Measurements from ENCODE around the gene AKAP13. TPM values are rescaled to one million over a fixed set of nuclear protein-coding genes. Genes with fewer than 3 reads are reported as not detected.

AKAP13 gene
- total RNA-seq, 2 donors from 2014 or later = 87.3 to 106 TPM

GRCh38 chr15:85408270-85408746 lies 27.9 kb downstream of the AKAP13 start:
- Histone ChIP-seq H3K9me3 (no peaks in the 10 kb centered on the region), H3K4me3 (no peak overlapping the region), H3K27me3 (no peaks in the 10 kb centered on the region), H3K4me1 (peaks cover 12% of the 10 kb centered on the region), H3K27ac (peak overlapping the region; percentile 10), H3K36me3 (no peaks in the 10 kb centered on the region), H3K9ac (ENCODE audit: low read depth in 2 of 2, low read length in 2 of 2) (no peak overlapping the region)
- no peak for DNase-seq
- no peak for TF ChIP-seq CTCF (IDR thresholded peaks at IDR 0.05)
- intact Hi-C loops (cut with DNase I) = no loop called here

- intact Hi-C loops (cut with DNase I) = no loop called here
- H3K4me3 ChIP-seq = no peak overlapping the region
- no peak overlapping the region for H3K27ac ChIP-seq
- H3K27me3 ChIP-seq = no peaks in the 10 kb centered on the region
- no peak for DNase-seq
- H3K9me3 ChIP-seq = no peaks in the 10 kb centered on the region
- H3K9ac ChIP-seq (ENCODE audit: low read depth in 2 of 2, low read length in 2 of 2) = no peak overlapping the region
- no peak for TF ChIP-seq CTCF (IDR thresholded peaks at IDR 0.05)
- no peaks in the 10 kb centered on the region for H3K36me3 ChIP-seq
- H3K4me1 ChIP-seq = peaks cover 6% of the 10 kb centered on the region
Observed at GRCh38 chr15:85412066-85412465, 31.7 kb downstream of the AKAP13 start.

GRCh38 chr15:85412956-85413854 lies 32.8 kb downstream of the AKAP13 start:
- Histone ChIP-seq H3K36me3 (no peaks in the 10 kb centered on the region), H3K4me1 (peaks cover 6% of the 10 kb centered on the region), H3K27me3 (no peaks in the 10 kb centered on the region), H3K9ac (ENCODE audit: low read depth in 2 of 2, low read length in 2 of 2) (peak overlapping the region in 1 of 2 donors; percentile 9), H3K4me3 (no peak overlapping the region), H3K27ac (peak overlapping the region; percentile 8), H3K9me3 (no peaks in the 10 kb centered on the region)
- TF ChIP-seq CTCF (IDR thresholded peaks at IDR 0.05) = no peak
- intact Hi-C loops (cut with DNase I) = no loop called here
- peak; percentile 73 for DNase-seq

GRCh38 chr15:85414037-85414436 lies 33.6 kb downstream of the AKAP13 start:
- no peak for DNase-seq
- Histone ChIP-seq H3K27me3 (no peaks in the 10 kb centered on the region), H3K4me3 (no peak overlapping the region), H3K36me3 (no peaks in the 10 kb centered on the region), H3K27ac (peak overlapping the region; percentile 8), H3K9me3 (no peaks in the 10 kb centered on the region), H3K4me1 (peaks cover 6% of the 10 kb centered on the region), H3K9ac (ENCODE audit: low read depth in 2 of 2, low read length in 2 of 2) (no peak overlapping the region)
- intact Hi-C loops (cut with DNase I) = no loop called here
- no peak for TF ChIP-seq CTCF (IDR thresholded peaks at IDR 0.05)

- intact Hi-C loops (cut with DNase I) = no loop called here
- peaks cover 6% of the 10 kb centered on the region for H3K4me1 ChIP-seq
- no peaks in the 10 kb centered on the region for H3K36me3 ChIP-seq
- H3K27me3 ChIP-seq = no peaks in the 10 kb centered on the region
- H3K9me3 ChIP-seq = no peaks in the 10 kb centered on the region
- H3K4me3 ChIP-seq = no peak overlapping the region
- no peak overlapping the region for H3K9ac ChIP-seq (ENCODE audit: low read depth in 2 of 2, low read length in 2 of 2)
- TF ChIP-seq CTCF (IDR thresholded peaks at IDR 0.05) = no peak
- no peak for DNase-seq
- H3K27ac ChIP-seq = no peak overlapping the region
Observed at GRCh38 chr15:85414495-85414894, 34.1 kb downstream of the AKAP13 start.
